GM12801 (cell line): Measurements from ENCODE around the gene PKD1.

Experiments used
- CTCF ChIP-seq: IDR thresholded peaks from one replicate; pipeline ENCODE4 v1.5.1; 2011; ENCODE audit warnings: control low read depth; ENCODE audit not compliant: insufficient read length; ENCODE audit errors: extremely low read depth

The PKD1 gene

GRCh38 chr16:2147981-2148671 lies 12.4 kb upstream of the PKD1 start, which contains the start of gene RAB26:
Gene RAB26, plus strand, starts transcription at chr16:2148625. Its CDS starts 159 bp downstream, at chr16:2148784.
- no peak for TF ChIP-seq CTCF

- no peak for TF ChIP-seq CTCF
Observed at GRCh38 chr16:2147378-2147777, 11.7 kb upstream of the PKD1 start.

- no peak for TF ChIP-seq CTCF
Observed at GRCh38 chr16:2145843-2146242, 10.1 kb upstream of the PKD1 start.

GRCh38 chr16:2143878-2144485 lies 8.3 kb upstream of the PKD1 start:
- no peak for TF ChIP-seq CTCF

GRCh38 chr16:2142942-2143877 lies 7.5 kb upstream of the PKD1 start:
- no peak for TF ChIP-seq CTCF

- no peak for TF ChIP-seq CTCF
Observed at GRCh38 chr16:2122429-2122828, 13.3 kb downstream of the PKD1 start.

GRCh38 chr16:2121853-2122252 lies 13.8 kb downstream of the PKD1 start:
- TF ChIP-seq CTCF: no peak
